GM23338 (cell line): ENCODE results near the gene CCDC63. TPM values are rescaled to one million over a fixed set of nuclear protein-coding genes. Genes with fewer than 3 reads are reported as not detected.

Experiments used
- ATAC-seq: fragments of 200-7000 bp; cut with Tn5 transposase; 3 replicates; pipeline ENCODE4 v1.9.1; 2020
- DNase-seq: peaks from one replicate; pipeline ENCODE4 v3.0.0-alpha.2; 2015; ENCODE audit warnings: low spot score
- H2AFZ ChIP-seq: fragments of 200-600 bp; sonication (generic); 2 replicates; pipeline ENCODE4 v1.8.0; 2016; ENCODE audit warnings: antibody characterized with exemption, mild to moderate bottlenecking, moderate library complexity
- H3F3A ChIP-seq: fragments of 200-600 bp; sonication (generic); replicated peaks from 2 replicates; pipeline ENCODE4 v1.8.0; 2017; ENCODE audit warnings: antibody characterized with exemption, mixed run types, low read depth
- H3K27ac ChIP-seq: fragments of 200-600 bp; sonication (generic); 2 replicates; pipeline ENCODE4 v1.6.1; 2016; ENCODE audit warnings: low read depth
- H3K27me3 ChIP-seq: fragments of 200-600 bp; sonication (generic); 2 replicates; pipeline ENCODE4 v1.8.0; 2016; ENCODE audit warnings: mild to moderate bottlenecking, mixed run types, moderate library complexity; ENCODE audit not compliant: insufficient read depth
- H3K36me3 ChIP-seq: fragments of 200-600 bp; sonication (generic); 2 replicates; pipeline ENCODE4 v1.8.0; 2016; ENCODE audit warnings: mild to moderate bottlenecking; ENCODE audit not compliant: insufficient read depth
- H3K4me1 ChIP-seq: fragments of 200-600 bp; sonication (generic); 2 replicates; pipeline ENCODE4 v1.8.0; 2016; ENCODE audit warnings: mild to moderate bottlenecking, moderate library complexity; ENCODE audit not compliant: insufficient read depth
- H3K4me2 ChIP-seq: fragments of 200-600 bp; sonication (generic); 2 replicates; pipeline ENCODE4 v1.7.1; 2017; ENCODE audit warnings: mixed run types
- H3K4me3 ChIP-seq: fragments of 200-600 bp; sonication (generic); 2 replicates; pipeline ENCODE4 v1.6.1; 2016; ENCODE audit warnings: mixed run types
- H3K79me2 ChIP-seq: fragments of 200-600 bp; sonication (generic); replicated peaks from 2 replicates; pipeline ENCODE4 v1.8.0; 2017; ENCODE audit warnings: mild to moderate bottlenecking; ENCODE audit not compliant: insufficient read depth
- H3K9me2 ChIP-seq: fragments of 200-600 bp; sonication (generic); 2 replicates; pipeline ENCODE4 v1.8.0; 2017; ENCODE audit not compliant: insufficient read depth
- H4K20me1 ChIP-seq: fragments of 200-600 bp; sonication (generic); replicated peaks from 2 replicates; pipeline ENCODE4 v1.8.0; 2017; ENCODE audit warnings: mild to moderate bottlenecking; ENCODE audit not compliant: insufficient read depth
- H3K27ac Mint-ChIP-seq: 2 replicates; pipeline ENCODE4 v1.8.0; 2020; ENCODE audit warnings: inconsistent platforms, mild to moderate bottlenecking, moderate library complexity, mixed read lengths
- H3K27me3 Mint-ChIP-seq: 3 replicates; pipeline ENCODE4 v1.8.0; 2022; ENCODE audit warnings: low read depth, mild to moderate bottlenecking, moderate library complexity, mixed read lengths, inconsistent platforms; ENCODE audit not compliant: insufficient read depth, poor library complexity
- H3K36me3 Mint-ChIP-seq: 3 replicates; pipeline ENCODE4 v1.8.0; 2021; ENCODE audit warnings: low read depth, mild to moderate bottlenecking, inconsistent platforms, moderate library complexity, mixed read lengths
- H3K4me1 Mint-ChIP-seq: 3 replicates; pipeline ENCODE4 v1.8.0; 2020; ENCODE audit warnings: mild to moderate bottlenecking, inconsistent platforms, mixed read lengths
- H3K4me3 Mint-ChIP-seq: 3 replicates; pipeline ENCODE4 v1.8.0; 2021; ENCODE audit warnings: moderate library complexity, mild to moderate bottlenecking, inconsistent platforms, mixed read lengths
- H3K9me3 Mint-ChIP-seq: 3 replicates; pipeline ENCODE4 v1.8.0; 2020; ENCODE audit warnings: moderate library complexity, mild to moderate bottlenecking, inconsistent platforms, mixed read lengths
- CREB1 ChIP-seq: fragments of 250-450 bp; sonication (Bioruptor Pico); IDR thresholded peaks from 2 replicates; pipeline ENCODE4 v1.5.0; 2020; ENCODE audit warnings: low read depth, mild to moderate bottlenecking, moderate library complexity
- CTCF ChIP-seq, 2 experiments: fragments of 200-600 bp in 1 of 2; sonication (generic) in 1 of 2; conservative IDR thresholded peaks; 2 replicates each; pipeline versions ENCODE4 v1.5.1 to v1.6.1; 2016 to 2017; ENCODE audit warnings: antibody characterized with exemption in 2 of 2, low read depth in 2 of 2, mild to moderate bottlenecking in 2 of 2, moderate library complexity in 1 of 2
- ETS1 ChIP-seq: IDR thresholded peaks from 2 replicates; pipeline ENCODE4 v1.6.1; 2016; ENCODE audit warnings: antibody characterized with exemption
- EZH2phosphoT487 ChIP-seq: fragments of 200-600 bp; sonication (generic); IDR thresholded peaks from one replicate; pipeline ENCODE4 v1.8.1; 2018; ENCODE audit warnings: antibody characterized with exemption; ENCODE audit not compliant: unreplicated experiment
- POLR2AphosphoS5 ChIP-seq: IDR thresholded peaks from 2 replicates; pipeline ENCODE4 v1.6.1; 2016; ENCODE audit warnings: antibody characterized with exemption, low read depth
- REST ChIP-seq: IDR thresholded peaks from one replicate; pipeline ENCODE4 v1.6.1; 2018; ENCODE audit warnings: antibody characterized with exemption; ENCODE audit not compliant: unreplicated experiment
- STAT1 ChIP-seq: IDR thresholded peaks from one replicate; pipeline ENCODE4 v1.6.1; 2016; ENCODE audit warnings: antibody characterized with exemption; ENCODE audit not compliant: unreplicated experiment
- ZNF114 ChIP-seq: fragments of 250-450 bp; sonication (Bioruptor Pico); IDR thresholded peaks from 2 replicates; pipeline ENCODE4 v1.5.0; 2020; ENCODE audit warnings: mild to moderate bottlenecking, moderate library complexity
- ZNF331 ChIP-seq: fragments of 250-450 bp; sonication (Bioruptor Pico); IDR thresholded peaks from 2 replicates; pipeline ENCODE4 v1.5.0; 2020; ENCODE audit warnings: low read depth, mild to moderate bottlenecking, moderate library complexity
- ZNF462 ChIP-seq: fragments of 250-450 bp; sonication (Bioruptor Pico); IDR thresholded peaks from 2 replicates; pipeline ENCODE4 v1.5.0; 2020; ENCODE audit warnings: mild to moderate bottlenecking, moderate library complexity
- polyA plus RNA-seq: library from polyadenylated mRNA; unstranded; fragments of >200 nt; fragmentation: Nextera tagmentation; extraction: Ambion mirVana; gene quantifications from 2 replicates; pipeline ENCODE4 v1.2.1, GENCODE V29; 2016
- total RNA-seq: library from RNA; depleted of rRNA; stranded (reverse); fragments of >200 nt; shearing (Covaris generic); gene quantifications from 2 replicates; pipeline ENCODE4 v1.2.3, GENCODE V29; 2014

Gene CCDC63
- total and polyA plus RNA-seq, 2 experiments from 2014 or later, result 1.8 TPM; not detected in 1

- TF ChIP-seq CREB1 (no peak), ZNF331 (no peak), STAT1 (no peak), ZNF462 (CRISPR knock-in tag) (no peak), ZNF114 (no peak), ETS1 (no peak)
Observed at GRCh38 chr12:110872100-110872499, 25.3 kb downstream of the CCDC63 start (continued).

GRCh38 chr12:110874351-110874750, 27.6 kb downstream of the CCDC63 start:
- H3K27me3 ChIP-seq, result no peaks in the 10 kb centered on the region
- Mint-ChIP-seq H3K27me3 (peaks cover 5% of the 10 kb centered on the region), H3K4me1 (no peaks in the 10 kb centered on the region), H3K4me3 (no peak overlapping the region), H3K27ac (no peak overlapping the region), H3K36me3 (peaks cover 8% of the 10 kb centered on the region), H3K9me3 (peaks cover 13% of the 10 kb centered on the region)
- no peak overlapping the region for H3K4me2 ChIP-seq
- no peak overlapping the region for H2AFZ ChIP-seq
- DNase-seq (no peak), ATAC-seq (no peak)
- no peaks in the 10 kb centered on the region for H3K79me2 ChIP-seq
- H3K4me3 ChIP-seq, result no peak overlapping the region
- H3K36me3 ChIP-seq, result no peaks in the 10 kb centered on the region
- no peaks in the 10 kb centered on the region for H4K20me1 ChIP-seq
- no peak overlapping the region for H3K27ac ChIP-seq
- no peaks in the 10 kb centered on the region for H3F3A ChIP-seq
- no peaks in the 10 kb centered on the region for H3K9me2 ChIP-seq
- no peaks in the 10 kb centered on the region for H3K4me1 ChIP-seq
- TF ChIP-seq EZH2phosphoT487, result no peak
- TF ChIP-seq STAT1, result no peak
- TF ChIP-seq CREB1, result no peak
- no peak for TF ChIP-seq REST
- TF ChIP-seq ZNF114, result no peak
- no peak for TF ChIP-seq CTCF (conservative IDR thresholded peaks at IDR 0.05; ENCODE audit: low read depth in 2 of 2)
- no peak for TF ChIP-seq ETS1
- no peak for TF ChIP-seq POLR2AphosphoS5
- TF ChIP-seq ZNF331, result no peak
